ENCODE measurements around the gene OTUD4.

OTUD4 gene

DNA sequence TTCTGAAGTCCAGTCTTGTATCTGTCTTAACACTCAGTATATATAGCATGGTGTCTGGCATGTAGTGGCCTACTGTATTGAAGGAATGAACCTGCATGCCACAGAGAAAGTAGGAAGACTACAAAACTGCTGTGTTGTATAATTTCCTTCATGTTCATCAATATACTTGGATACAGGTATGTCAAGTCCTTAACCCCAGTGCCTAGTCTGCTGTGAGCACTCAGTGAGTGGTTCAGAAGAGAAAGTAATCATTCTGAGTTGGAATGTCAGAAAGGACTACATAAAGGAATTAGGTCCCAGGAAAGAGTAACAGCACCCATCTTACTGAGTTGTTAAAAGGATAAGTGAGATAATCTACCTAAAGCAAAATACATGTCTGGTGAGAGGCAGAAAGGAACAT, 50.3 kb downstream of the OTUD4 start:
- no peak for DNase-seq (ENCODE audit: low read depth in 2 of 2, low spot score in 1 of 2)

DNA sequence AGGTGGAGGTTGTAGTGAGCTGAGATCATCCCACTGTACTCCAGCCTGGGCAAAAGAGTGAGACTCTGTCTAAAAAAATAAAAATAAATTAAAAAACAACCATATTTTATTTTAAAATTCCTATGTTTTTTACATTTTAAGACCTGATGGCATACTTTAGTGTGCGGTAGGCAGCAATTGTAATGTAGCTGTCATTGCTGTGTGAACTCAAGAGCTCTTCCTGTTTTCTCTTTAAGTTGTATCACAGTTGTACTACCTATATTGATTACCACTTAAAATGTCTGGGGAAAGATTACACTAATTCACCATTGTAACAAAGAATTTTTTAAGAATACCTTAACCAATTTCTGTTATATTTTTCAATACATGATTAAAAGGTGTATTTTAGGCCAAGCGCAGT, 55.0 kb downstream of the OTUD4 start:
- no peak for DNase-seq (ENCODE audit: low read depth in 2 of 2, low spot score in 1 of 2)

DNA sequence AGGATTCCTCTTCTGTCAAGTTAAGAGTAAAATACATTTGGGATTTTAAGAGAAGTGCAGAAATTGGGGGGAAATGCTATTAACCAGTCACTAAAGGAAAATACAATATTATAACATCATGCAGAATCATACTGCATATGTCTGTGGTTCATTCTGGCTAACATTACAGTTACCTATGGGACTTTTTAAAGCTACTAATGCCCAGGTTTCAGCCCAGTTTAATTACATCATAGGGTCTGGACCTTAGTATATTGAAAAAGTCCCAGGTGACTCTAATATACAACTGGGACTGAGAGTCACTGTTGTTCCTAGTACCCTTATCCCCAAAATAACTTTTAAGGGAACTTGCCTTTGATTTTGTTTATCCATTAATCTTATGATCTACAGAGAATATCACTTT, 72.3 kb downstream of the OTUD4 start:
- no peak for DNase-seq (ENCODE audit: low read depth in 2 of 2, low spot score in 1 of 2)

DNA sequence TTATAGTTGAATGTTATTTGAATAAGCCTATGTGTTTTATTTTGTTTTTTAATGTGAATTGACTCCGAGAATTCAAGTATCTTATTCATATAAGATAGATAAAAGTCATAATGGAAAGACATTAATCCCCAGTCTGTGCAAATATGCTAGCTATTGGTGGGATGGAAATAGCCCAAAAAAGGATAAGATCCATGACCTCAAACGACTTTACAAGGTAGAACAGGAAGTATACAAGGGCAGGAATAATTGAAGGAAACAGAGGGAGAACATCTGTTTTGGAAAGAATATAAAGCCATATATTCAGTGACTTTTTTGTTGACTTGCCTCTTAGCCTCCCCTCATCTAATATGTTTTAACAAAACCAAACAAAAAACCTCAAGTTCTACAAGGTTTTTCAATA, 73.3 kb downstream of the OTUD4 start:
- no peak for DNase-seq (ENCODE audit: low read depth in 2 of 2, low spot score in 1 of 2)

DNA sequence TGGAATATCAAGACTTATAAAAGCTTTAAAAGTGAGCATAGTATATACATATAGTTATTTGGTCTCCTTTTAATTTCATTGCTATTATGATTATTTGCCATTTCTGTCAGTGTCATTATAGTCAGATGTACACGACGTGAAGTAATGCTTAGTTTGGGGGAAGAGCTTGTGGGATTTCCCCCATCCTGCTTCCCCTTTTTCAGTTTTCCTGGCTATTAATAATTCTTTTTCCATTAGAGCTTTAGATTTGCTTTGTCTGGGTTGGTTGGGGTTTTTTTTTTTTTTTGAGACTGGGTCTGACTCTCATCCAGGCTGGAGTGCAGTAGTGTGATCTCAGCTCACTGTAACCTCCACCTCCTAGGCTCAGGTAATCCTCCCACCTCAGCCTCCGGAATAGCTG, 76.9 kb downstream of the OTUD4 start:
- no peak for DNase-seq (ENCODE audit: low read depth in 2 of 2, low spot score in 1 of 2)

DNA sequence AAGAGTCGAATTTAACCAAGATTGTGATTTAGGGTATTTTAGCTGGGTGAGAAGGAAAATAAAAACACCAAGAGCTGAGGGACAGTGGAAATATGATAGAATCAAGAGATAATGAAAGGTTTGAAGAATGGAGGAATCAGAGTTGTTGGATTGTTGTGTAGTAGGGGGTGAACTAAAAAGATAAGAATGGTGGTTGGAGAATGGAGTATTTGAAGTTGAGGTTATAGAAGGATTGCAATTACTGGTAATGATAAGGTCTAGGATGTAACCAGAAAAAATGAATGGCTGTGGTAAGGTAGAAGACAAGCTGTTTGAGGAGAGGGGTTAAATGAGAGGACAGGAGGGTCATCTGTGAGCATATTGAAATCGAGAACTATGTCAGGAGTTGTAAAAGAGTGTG, 77.8 kb downstream of the OTUD4 start:
- no peak for DNase-seq (ENCODE audit: low read depth in 2 of 2, low spot score in 1 of 2)

DNA sequence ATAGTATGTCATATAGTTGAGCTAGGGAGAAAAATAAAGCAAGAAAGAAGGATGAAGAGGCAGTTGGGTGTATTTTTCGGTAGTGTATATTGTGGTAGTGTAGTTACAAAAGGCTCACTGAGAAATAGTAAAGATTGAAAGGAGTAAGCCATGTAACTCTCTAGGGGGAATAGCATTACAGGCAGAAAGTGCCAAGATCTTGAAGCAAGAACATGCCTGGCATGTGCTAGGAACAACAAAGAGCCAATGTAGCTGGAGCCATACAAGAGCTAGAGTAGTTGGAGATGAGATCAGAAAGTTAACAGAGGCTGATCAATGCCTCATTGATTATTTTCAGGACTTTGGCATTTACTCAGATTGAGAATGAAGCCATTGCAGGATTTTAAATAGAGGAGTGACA, 79.3 kb downstream of the OTUD4 start:
- DNase-seq (ENCODE audit: low read depth in 2 of 2, low spot score in 1 of 2), result no peak

DNA sequence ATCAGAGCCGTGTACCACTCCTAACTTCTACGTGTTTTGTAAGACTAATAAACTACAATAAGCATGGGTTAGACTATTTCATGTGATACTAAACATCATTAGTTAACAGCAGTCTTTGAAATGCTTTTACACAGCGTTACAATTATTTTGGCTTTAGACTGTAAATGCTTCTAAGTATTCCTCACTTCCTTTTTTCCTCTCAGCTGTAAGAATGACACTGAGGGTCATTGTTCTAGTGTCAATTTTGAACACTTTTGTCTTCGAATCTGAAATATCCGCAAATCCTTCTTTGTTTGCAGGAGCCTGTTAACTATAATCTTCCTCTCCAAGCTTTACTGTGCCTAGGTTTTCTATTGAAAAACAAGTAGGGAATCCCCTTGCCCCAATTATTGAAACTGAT, 80.7 kb downstream of the OTUD4 start:
- DNase-seq (ENCODE audit: low read depth in 2 of 2, low spot score in 1 of 2), result no peak

DNA sequence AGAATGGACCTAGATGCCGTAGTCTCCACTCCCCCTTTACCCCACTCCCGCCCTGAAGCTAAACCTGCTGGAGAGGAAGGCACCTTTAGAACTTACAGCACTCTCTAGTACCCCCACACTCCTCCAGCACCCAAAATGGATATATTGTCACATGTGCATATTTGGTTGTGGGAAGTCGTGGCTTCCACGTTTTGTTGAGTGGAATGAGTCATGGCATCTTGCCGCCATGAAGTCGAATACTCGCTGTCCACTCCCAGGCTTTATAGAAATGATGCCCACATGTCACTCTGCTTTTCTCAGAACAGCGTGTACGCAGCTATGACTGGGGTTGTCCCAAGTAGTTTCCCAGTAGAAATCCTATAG, 81.7 kb downstream of the OTUD4 start:
- no peak for DNase-seq (ENCODE audit: low read depth in 2 of 2, low spot score in 1 of 2)

DNA sequence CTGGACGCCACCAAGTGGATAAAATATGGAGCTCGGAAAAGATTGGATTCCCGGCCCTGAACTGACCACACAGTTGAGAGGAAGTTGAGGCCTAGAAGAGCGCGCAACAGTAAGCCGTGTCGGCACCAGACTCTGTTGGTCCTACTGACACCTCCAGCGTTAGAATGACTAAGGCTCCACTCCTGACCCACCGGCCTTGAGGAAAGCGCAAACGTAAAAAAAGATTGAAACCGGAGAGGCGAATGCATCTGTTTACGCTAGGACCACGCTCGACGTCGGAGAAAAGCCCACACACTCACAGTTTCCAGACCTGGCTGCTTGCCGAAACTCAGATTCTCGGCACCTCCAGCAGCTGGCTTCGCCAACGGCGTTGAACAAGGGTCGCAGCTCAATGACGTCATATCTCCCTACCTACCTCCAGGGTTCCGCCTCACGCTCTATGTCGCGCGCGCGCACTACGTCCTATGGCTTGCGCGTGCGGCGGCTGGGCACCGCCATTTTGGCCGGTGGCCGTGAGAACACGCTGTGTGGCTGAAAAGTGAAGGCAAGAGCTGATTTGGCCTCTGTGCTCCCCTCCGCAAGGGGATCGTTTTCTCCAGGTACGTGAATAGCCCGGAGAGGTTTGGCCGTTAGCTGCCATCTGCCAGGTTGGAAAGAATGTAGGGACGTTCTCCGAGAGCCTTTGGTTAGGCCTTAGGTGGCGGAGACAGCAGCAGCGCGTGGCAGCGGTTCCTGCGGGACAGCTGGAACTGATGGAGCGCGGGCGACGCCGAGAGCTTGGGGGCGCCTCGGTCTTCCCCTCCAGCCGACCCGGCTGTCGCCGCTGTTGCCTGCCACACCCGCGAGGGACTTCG, 82.3 kb downstream of the OTUD4 start, which contains the start of the genes ABCE1 and ANAPC10:
Gene ABCE1, plus strand, starts transcription at position 491 of the 854 bp plus-strand sequence. CDS start 6,102 bp downstream, outside the sequence.
Gene ANAPC10, minus strand, starts transcription at position 376 of the 854 bp plus-strand sequence. CDS start 2,097 bp downstream, outside the sequence.
- DNase-seq (ENCODE audit: low read depth in 2 of 2, low spot score in 1 of 2), result peak; percentile 92 to 95

DNA sequence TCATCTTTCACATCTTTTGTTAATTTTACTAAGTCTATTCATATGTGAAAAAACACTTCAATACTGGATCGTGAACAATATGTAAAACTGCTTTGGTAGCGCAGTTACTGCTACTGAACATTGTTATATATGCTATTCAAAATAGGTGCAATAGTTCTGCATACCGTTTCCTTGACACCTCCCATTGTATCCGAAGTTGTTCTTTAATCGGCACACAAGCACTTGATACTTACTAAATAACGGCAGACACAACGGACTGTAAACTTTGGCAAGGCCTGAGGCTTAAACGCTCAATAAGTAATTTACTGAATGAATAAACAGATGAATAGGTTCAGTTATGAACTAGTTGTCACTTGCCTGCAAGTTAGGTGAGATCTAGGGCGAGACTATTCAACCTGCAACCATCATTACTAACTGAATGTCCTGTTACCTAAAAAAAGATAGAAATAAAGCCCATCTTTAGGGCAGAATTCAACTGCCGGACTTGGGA, 83.0 kb downstream of the OTUD4 start:
- no peak for DNase-seq (ENCODE audit: low read depth in 2 of 2, low spot score in 1 of 2)

DNA sequence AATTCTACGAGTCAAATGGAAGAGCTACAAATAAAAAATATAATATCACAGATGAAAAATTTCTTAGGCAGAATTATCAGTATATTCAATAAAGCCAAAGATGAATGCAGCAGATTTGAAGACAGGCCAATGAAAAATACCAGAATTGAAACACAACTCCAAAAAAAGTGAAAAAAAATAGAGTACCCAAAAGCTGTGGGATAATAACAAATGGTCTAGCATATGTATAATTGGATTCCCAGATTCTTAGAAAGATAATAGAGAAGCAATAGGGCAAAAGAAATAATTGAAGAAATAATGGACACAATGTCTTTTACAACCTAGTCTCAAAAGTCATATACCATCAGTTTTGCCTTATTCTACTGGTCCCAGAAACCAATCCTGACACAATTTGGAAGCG, 86.8 kb downstream of the OTUD4 start:
- DNase-seq (ENCODE audit: low read depth in 2 of 2, low spot score in 1 of 2), result no peak

DNA sequence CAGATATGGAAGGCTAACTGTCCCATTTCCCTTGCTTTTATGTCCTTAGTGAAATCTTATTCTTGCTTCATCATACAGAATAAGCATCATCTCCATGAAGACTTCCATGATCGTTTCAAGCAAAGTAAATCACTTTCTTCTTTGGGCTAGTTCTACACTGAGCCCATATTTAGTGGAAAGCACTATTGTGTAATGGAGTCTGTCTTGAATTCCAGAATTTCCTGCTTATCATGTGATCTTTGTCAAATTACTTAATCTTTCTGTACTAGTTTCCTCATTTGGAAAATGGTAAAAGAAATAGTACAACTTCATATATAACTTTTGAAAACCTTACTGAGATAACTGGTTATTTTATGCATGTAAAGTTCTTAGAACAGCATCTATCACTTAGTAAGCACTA, 90.0 kb downstream of the OTUD4 start:
- no peak for DNase-seq (ENCODE audit: low read depth in 2 of 2, low spot score in 1 of 2)

DNA sequence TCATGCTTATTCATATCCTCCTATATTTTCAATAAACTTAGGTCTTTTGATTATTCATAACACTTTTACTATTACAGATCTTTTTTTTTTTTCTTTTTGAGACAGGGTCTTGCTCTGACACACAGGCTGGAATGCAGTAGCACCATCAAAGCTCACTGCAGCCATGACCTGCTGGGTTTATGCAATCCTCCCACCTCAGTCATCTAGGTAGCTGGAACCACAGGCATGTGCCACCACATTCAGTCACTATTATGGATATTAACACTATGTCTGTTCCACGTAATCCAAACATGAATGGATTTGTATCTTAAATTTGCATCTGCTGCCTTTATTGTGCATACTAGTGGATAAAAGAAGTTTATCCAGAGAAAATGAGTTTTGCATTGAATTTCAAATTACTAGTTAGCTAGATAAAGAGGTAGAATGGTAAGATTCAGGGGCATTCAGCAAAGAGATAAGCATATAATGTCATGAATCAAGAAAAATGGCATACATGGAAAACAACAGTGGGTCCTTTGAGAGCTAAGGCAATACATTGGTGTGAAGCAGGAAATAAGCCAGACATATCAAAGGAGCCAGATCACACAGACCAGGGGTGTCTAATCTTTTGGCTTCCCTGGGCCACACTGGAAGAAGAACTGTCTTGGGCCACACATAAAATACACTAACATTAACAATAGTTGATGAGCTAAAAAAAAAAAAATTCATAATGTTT, 96.3 kb downstream of the OTUD4 start:
- DNase-seq (ENCODE audit: low read depth in 2 of 2, low spot score in 1 of 2), result no peak
